SK-N-SH (cell line): ENCODE data around the gene ADRA2B.

ENCODE experiments used
- CHD2 ChIP-seq: fragments of 150-350 bp; IDR thresholded peaks from 2 replicates; pipeline ENCODE4 v1.6.1; 2018; ENCODE audit warnings: low read length; ENCODE audit not compliant: partially characterized antibody
- CTCF ChIP-seq: fragments of 200-600 bp; sonication (generic); IDR thresholded peaks from 2 replicates; pipeline ENCODE4 v1.6.1; 2017; ENCODE audit warnings: antibody characterized with exemption, mild to moderate bottlenecking, moderate library complexity
- EP300 ChIP-seq, 2 experiments: IDR thresholded peaks; 2 replicates each; pipeline versions ENCODE4 v1.4.0 to v1.6.1; 2012; ENCODE audit warnings: borderline replicate concordance in 1 of 2, low read depth in 1 of 2, low read length in 1 of 2
- EZH2phosphoT487 ChIP-seq: fragments of 200-600 bp; sonication (generic); IDR thresholded peaks from 2 replicates; pipeline ENCODE4 v1.6.1; 2017; ENCODE audit warnings: low read depth, mixed run types, mild to moderate bottlenecking, antibody characterized with exemption, moderate library complexity, borderline replicate concordance
- FOXJ3 ChIP-seq: sonication (generic); formaldehyde crosslinking; IDR thresholded peaks from 2 replicates; pipeline ENCODE4 v1.5.1; 2020; ENCODE audit warnings: mild to moderate bottlenecking, missing genetic modification reagents
- JUND ChIP-seq: IDR thresholded peaks from 2 replicates; pipeline ENCODE4 v1.4.0; 2012
- MAX ChIP-seq: IDR thresholded peaks from 2 replicates; pipeline ENCODE4 v1.4.0; 2012; ENCODE audit warnings: low read depth
- MXI1 ChIP-seq: IDR thresholded peaks from 2 replicates; pipeline ENCODE4 v1.6.1; 2012; ENCODE audit warnings: mild to moderate bottlenecking, low read depth, low read length, improper control_type of control experiment
- NFIC ChIP-seq: IDR thresholded peaks from 2 replicates; pipeline ENCODE4 v1.4.0; 2012; ENCODE audit warnings: borderline replicate concordance
- PBX3 ChIP-seq: IDR thresholded peaks from 2 replicates; pipeline ENCODE4; 2012
- POLR2AphosphoS5 ChIP-seq: IDR thresholded peaks from 2 replicates; pipeline ENCODE4 v1.6.1; 2012; ENCODE audit warnings: low read depth, low read length
- RAD21 ChIP-seq: IDR thresholded peaks from 2 replicates; pipeline ENCODE4 v1.6.1; 2012; ENCODE audit warnings: mild to moderate bottlenecking, low read length
- RFX5 ChIP-seq: IDR thresholded peaks from 2 replicates; pipeline ENCODE4 v1.6.1; 2012; ENCODE audit warnings: mild to moderate bottlenecking, improper control_type of control experiment, low read length
- YY1 ChIP-seq: IDR thresholded peaks from 2 replicates; pipeline ENCODE4 v1.4.0; 2012; ENCODE audit warnings: low read depth, mild to moderate bottlenecking

- TF ChIP-seq CTCF, result no peak
- TF ChIP-seq CHD2, result no peak
- TF ChIP-seq YY1, result no peak
- TF ChIP-seq FOXJ3 (CRISPR knock-in tag), result no peak
- no peak for TF ChIP-seq POLR2AphosphoS5
- no peak for TF ChIP-seq RAD21
- TF ChIP-seq EP300 (IDR thresholded peaks at IDR 0.05; ENCODE audit: borderline replicate concordance in 1 of 2, low read depth in 1 of 2, low read length in 1 of 2), result no peak
- no peak for TF ChIP-seq JUND
- TF ChIP-seq NFIC, result no peak
- no peak for TF ChIP-seq EZH2phosphoT487
- no peak for TF ChIP-seq PBX3
- no peak for TF ChIP-seq MAX
- no peak for TF ChIP-seq RFX5
- no peak for TF ChIP-seq MXI1
These were observed 8.3 kb upstream of the ADRA2B start for GRCh38 chr2:96124406-96125265.
